NCI-H82 (cell line): ENCODE measurements around the gene GLE1.
A peak's percentile ranks its signal among the peaks of the same experiment; 100 is the strongest.

ENCODE experiments used
- DNase-seq: peaks from one replicate; lab custom pipeline; 2025; lab: John Stamatoyannopoulos, UW

The GLE1 gene

DNA sequence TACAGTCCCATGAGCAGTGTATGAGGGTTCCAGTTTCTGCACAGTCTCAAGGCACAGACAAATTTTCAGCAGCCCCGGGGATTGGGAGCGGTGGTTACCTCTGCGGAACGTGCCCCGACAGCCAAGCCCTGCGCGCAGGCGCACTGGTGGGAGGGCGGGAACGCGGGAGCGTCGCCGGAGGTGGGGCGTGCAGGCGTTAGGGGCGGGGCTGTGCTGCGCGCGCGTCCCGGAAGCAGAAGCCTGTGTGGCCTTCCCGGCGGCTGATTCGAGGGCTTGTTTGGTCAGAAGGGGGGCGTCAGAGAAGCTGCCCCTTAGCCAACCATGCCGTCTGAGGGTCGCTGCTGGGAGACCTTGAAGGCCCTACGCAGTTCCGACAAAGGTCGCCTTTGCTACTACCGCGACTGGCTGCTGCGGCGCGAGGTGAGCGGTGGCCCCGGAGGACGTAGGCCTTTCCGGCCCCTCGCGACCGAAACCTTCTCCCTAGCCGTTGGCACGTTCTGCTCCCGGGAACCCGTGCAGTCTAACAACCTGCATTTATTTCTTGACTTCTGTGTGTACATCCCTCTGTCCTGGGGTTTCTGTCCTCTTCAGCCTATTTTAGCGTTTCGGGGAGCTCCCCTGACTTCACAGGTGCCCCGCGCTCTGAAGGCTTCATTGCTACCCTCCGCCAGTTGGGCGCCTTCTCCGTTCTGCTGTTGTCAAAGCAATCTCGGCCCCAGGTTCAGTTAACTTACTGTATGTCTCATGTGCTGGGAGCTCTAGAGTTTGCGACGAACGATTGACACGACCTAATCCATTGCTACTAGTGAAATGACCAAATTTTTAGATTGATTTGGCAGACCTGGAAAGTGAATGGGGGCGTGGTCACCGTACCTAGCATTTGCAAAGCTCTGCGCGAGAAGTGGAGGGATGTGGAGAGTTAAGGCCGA is at the start of gene GLE1:
GLE1 (plus strand) TSS at position 235 of the 929 bp plus-strand sequence; CDS start at position 322, 87 bp downstream.
- peak; percentile 95 for DNase-seq

- no peak for DNase-seq
These were observed 49.5 kb upstream of the GLE1 start for GRCh38 chr9:128454991-128455390.

- DNase-seq = peak; percentile 98
These were observed 48.5 kb upstream of the GLE1 start, which contains the start of gene ODF2 for GRCh38 chr9:128455849-128456612. ODF2 (plus strand) TSS chr9:128456006; CDS start chr9:128456092, 86 bp downstream.

GRCh38 chr9:128456613-128457061 is 47.9 kb upstream of the GLE1 start:
- DNase-seq = peak; percentile 85

GRCh38 chr9:128457207-128457606 is 47.3 kb upstream of the GLE1 start:
- no peak for DNase-seq

- DNase-seq = no peak
These were observed 45.5 kb upstream of the GLE1 start for GRCh38 chr9:128459011-128459410.

DNA sequence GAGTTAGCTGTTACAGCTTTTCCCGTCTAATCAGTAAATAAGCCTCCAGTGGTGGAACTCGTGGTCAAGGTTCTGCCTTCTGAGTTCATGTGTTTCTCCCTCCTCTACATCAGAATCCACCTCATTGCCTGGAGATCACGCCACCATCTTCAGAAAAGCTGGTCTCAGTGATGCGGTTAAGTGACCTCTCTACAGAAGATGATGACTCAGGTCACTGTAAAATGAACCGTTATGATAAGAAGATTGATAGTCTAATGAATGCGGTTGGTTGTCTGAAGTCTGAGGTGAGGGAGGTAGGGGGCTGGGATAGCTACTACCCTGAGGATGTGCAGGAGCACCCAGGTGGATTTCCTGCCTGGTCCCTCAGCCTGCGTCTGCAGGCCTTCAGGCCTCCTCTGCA is 35.4 kb upstream of the GLE1 start:
- no peak for DNase-seq

GRCh38 chr9:128470560-128470959 is 34.0 kb upstream of the GLE1 start:
- DNase-seq = no peak

DNA sequence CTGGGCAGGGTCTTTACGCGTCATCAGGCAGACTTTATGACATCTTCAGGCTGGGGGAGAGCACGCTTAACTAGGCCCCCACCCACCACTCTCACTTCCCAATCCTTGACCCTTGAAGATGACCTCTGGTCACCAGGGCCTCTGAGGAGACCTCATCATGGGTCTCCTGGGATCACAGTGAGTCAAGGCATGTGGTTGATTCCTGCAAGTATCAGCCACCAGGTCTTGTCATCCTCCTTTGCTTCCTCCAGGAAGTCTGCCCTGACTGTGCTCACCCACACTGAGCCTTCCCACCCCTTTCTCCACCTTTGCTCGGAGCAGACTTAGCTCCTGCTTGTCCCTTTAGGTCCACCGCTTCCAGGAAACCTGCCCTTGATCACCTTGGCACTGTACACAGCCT is 31.4 kb upstream of the GLE1 start:
- no peak for DNase-seq

GRCh38 chr9:128475867-128476266 is 28.7 kb upstream of the GLE1 start:
- no peak for DNase-seq

DNA sequence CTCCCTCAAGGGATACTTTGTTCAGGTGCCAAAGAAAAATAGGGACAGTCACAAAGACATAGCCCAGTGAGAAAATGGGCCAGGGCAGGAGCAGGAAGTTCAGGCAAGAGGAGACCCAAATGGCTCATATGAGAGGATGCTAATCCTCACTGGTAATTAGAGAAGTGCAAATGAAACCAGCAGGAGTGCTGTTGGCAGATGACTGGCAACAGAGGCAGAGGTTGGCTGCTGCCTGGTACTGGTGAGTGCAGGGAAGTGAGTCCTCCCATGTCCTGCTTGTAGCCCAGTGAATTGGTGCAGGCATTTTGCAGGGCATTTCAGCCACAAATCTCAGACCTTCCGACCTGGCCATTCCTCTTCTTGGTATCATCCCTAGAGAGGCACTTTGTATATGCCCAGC is 25.3 kb upstream of the GLE1 start:
- DNase-seq = no peak

DNA sequence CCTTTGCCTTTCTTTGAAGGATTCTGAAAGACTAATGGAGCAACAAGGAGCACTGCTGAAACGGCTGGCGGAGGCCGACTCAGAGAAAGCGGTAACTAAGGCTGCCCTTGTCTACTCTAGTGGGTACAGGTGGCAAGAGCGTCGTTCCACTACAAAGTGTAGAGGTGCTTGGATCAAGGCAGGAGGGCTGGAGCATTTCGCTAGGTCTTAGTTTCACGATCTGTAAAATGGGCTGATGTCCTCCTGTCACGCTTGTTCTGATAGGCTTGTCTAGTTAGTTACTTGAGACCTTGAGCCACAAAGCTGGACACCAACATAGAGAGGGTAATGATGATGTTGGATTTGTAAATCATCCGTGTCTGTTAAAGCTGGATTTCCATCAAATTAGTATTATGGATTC is 23.0 kb upstream of the GLE1 start:
- DNase-seq = no peak

GRCh38 chr9:128482186-128482585 is 22.3 kb upstream of the GLE1 start:
- no peak for DNase-seq

- DNase-seq = no peak
These were observed 19.7 kb upstream of the GLE1 start for GRCh38 chr9:128484686-128485413.

DNA sequence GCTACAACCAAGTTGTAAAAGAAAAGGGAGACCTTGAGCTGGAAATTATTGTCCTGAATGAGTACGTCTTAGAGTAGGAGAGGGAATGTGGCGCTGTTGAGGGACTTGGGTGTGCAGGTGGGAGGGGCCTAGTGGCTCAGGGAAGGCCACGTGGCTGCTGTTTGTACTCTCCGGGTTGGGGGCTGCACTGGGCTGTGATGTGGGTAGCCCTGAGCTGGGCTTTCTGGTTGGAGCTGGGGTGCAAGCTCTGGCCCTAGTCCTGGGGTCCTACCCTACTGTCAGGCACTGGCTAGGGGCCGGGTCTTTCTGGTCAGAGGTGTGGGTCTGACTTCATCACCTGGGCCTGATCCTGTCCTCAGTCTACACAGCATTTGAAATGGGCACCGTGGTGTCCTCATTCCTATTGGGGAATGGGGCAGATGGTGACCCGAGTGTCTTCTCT is 19.1 kb upstream of the GLE1 start:
- no peak for DNase-seq

GRCh38 chr9:128486201-128486600 is 18.3 kb upstream of the GLE1 start:
- no peak for DNase-seq

DNA sequence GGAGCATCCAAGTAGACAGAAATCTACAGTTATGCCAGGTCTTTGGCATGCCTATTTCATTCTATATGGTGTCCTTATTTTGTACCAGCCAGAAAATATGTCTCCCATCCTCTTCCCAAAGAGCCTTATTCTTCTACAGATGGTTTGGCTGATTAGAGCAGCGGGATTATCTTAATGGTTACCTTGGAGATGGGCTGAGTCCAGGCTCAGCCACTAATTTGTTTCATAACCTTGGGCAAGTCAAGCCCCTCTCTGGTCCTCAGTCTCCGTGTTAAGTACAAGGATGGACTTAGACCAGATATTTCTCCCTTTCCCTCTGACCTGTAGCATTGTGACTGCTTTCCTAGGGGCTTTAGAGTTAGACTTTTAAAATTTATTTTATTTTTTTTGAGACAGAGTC is 11.1 kb upstream of the GLE1 start:
- peak; percentile 93 for DNase-seq

DNA sequence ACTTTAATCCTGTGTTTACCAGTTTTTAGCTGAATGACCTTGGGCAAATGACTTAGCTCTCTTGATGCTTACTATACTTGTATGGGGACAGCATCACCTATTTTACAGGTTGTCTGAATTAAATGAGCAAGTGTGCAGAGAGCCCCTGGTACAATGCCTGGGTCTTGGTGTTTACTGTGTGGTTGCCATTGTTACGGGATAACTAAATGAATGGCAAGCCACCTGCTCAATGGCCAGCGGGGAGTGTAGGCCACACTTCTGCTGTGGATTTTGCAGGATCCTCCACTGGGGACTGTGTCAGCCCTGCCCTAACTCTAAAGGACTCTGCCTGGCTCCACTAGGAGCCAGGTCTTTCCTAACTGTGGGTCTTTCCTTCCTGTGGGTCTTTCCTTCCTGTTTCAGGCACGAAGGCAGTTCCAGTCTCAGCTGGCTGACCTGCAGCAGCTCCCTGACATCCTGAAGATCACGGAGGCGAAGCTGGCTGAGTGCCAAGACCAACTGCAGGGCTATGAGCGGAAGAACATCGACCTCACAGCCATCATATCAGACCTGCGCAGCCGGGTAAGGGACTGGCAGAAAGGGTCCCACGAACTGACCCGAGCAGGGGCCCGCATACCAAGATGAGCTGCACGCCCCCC is 10.3 kb upstream of the GLE1 start:
- DNase-seq = peak; percentile 85

GRCh38 chr9:128494746-128495129 is 9.8 kb upstream of the GLE1 start:
- DNase-seq = no peak

GRCh38 chr9:128495296-128495695 is 9.2 kb upstream of the GLE1 start:
- DNase-seq = peak; percentile 20

DNA sequence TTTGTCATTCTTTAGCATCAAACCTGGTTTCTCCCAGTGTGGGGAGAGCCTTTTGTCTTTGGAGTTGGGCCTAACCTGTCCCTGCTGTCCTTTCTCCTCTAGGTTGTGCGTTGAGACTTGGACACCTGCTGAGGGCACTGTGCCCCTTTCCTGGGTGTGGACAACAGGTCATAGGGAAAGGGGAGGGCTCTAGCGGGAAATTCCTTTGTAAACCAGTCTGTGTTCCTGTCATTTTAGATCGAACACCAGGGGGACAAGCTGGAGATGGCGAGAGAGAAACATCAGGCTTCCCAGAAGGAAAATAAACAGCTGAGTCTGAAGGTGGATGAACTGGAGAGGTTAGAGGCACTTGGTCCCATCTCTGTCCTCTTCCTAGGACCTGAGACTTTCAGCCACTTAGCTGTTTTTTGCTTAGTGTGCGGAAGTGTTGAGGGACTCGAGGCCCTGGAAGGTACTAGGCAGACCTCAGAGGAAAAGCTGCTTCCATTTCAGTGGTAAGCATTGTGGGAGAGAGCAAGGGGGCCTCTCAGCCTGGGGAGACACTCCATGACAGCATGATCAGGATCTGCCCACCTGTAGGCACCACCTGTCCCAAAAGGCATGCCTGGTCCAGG is 8.6 kb upstream of the GLE1 start:
- DNase-seq = peak; percentile 13
